GM12801 (cell line): ENCODE data around the gene CFLAR.

ENCODE experiments used
- CTCF ChIP-seq: IDR thresholded peaks from one replicate; pipeline ENCODE4 v1.5.1; 2011; ENCODE audit warnings: control low read depth; ENCODE audit not compliant: insufficient read length; ENCODE audit errors: extremely low read depth

The CFLAR gene

GRCh38 chr2:201154615-201155399 is 38.8 kb downstream of the CFLAR start:
- TF ChIP-seq CTCF = no peak

GRCh38 chr2:201156036-201156435 is 40.1 kb downstream of the CFLAR start:
- TF ChIP-seq CTCF = no peak

- no peak for TF ChIP-seq CTCF
Measured at GRCh38 chr2:201156640-201157039, 40.7 kb downstream of the CFLAR start.

- no peak for TF ChIP-seq CTCF
Measured at GRCh38 chr2:201157694-201158093, 41.7 kb downstream of the CFLAR start.

GRCh38 chr2:201158111-201158929 is 42.4 kb downstream of the CFLAR start:
- TF ChIP-seq CTCF = no peak

GRCh38 chr2:201164166-201164565 is 48.2 kb downstream of the CFLAR start:
- no peak for TF ChIP-seq CTCF

- no peak for TF ChIP-seq CTCF
Measured at GRCh38 chr2:201167546-201167945, 51.6 kb downstream of the CFLAR start.
